Hypothalamus (tissue), 51 donors: Measurements from ENCODE around the gene FTCD.
"Not testable (repeated sequence)": the region's sequence is repeated elsewhere in the genome, so short reads cannot be mapped to it uniquely, and the experiment has no call there.

ENCODE experiments used
- DNase-seq, 51 donors: peaks; one replicate each; lab custom pipeline; 2025; lab: John Stamatoyannopoulos, UW

Gene FTCD

DNA sequence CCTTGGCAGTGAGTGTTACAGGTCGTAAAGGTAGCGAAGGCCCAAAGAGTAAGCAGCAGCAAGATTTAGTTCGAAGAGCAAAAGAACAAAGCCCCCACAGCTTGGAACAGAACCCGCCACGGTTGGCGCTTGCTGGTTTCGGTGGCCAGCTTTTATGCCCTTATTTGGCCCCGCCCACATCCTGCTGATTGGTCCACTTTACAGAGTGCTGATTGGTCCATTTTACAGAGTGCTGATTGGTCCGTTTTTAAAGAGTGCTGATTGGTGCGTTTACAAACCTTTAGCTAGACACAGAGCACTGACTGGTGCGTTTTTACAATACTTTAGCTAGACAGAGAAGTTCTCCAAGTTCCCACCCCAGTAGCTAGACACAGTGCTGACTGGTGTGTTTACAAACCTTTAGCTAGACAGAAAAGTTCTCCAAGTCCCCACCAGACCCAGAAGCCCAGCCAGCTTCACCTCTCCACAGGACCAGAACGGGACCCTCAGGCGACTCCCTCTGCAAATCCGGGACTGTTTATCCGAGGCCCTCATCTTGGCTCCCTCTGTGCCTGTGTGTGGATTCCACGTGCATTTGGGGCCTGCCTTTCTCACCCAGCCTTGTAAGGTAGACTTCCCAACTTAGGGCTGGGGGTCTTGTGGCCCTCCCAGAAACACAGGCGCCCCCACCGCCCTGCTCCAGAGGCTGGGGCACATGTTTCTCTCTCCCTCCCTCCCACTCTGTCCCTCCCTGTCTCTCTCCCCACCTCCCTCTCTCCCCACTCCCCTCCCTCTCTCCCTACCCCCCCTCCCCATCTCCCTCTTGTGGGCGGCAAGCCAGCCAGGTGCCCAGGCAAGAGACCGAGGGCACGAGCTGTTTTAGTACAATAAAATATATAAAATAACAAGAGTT, 12.6 kb downstream of the FTCD start:
- no peak for DNase-seq

GRCh38 chr21:46141767-46142581, 13.4 kb downstream of the FTCD start:
- no peak for DNase-seq

- not testable (repeated sequence) for DNase-seq
Observed at GRCh38 chr21:46140352-46141003, 14.9 kb downstream of the FTCD start.

DNA sequence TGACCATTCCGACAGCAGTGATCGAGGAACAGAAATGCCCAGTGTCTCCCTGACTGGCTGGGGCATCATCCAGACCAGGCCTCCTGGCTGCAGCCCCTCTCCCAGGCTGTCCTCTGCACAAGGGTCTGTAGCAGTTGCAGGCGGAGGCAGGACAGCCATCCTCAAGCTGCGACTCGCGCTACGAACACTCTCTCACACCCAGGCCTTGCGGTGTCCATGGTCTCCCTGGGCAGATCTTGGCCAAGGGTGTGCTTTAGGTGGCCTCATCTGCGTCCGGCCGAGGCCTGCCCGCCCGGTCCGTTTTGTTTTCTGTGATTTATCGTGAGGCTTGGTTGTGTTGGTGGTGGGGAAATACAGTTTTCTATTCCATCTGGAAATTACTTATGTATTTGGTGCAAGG, 15.7 kb downstream of the FTCD start:
- DNase-seq: no peak

GRCh38 chr21:46138383-46138970, 16.9 kb downstream of the FTCD start:
- no peak for DNase-seq

DNA sequence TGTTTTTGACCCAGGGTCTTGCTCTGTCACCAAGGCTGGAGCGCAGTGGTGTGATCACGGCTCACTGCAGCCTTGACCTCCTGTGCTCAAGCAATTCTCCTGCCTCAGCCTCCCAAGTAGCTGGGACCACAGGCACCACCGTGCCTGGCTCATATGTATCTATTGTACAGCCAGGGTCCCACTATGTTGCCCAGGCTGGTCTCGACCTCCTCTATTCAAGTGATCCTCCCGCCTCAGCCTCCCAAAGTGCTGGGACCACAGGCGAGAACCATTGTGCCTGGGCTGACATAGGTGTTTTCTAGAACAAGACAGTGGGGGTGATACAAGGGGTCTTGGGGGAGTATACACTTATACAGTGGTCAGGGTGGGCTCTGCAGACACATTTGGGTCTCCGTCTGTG, 17.5 kb downstream of the FTCD start:
- no peak for DNase-seq

GRCh38 chr21:46136739-46137349, 18.5 kb downstream of the FTCD start:
- no peak for DNase-seq

- DNase-seq: no peak
Observed at GRCh38 chr21:46135782-46136395, 19.5 kb downstream of the FTCD start.

GRCh38 chr21:46131838-46132651, 23.3 kb downstream of the FTCD start:
- no peak for DNase-seq

- no peak for DNase-seq
Observed at GRCh38 chr21:46131588-46131837, 23.9 kb downstream of the FTCD start.

GRCh38 chr21:46130831-46131587, 24.4 kb downstream of the FTCD start:
- no peak for DNase-seq

DNA sequence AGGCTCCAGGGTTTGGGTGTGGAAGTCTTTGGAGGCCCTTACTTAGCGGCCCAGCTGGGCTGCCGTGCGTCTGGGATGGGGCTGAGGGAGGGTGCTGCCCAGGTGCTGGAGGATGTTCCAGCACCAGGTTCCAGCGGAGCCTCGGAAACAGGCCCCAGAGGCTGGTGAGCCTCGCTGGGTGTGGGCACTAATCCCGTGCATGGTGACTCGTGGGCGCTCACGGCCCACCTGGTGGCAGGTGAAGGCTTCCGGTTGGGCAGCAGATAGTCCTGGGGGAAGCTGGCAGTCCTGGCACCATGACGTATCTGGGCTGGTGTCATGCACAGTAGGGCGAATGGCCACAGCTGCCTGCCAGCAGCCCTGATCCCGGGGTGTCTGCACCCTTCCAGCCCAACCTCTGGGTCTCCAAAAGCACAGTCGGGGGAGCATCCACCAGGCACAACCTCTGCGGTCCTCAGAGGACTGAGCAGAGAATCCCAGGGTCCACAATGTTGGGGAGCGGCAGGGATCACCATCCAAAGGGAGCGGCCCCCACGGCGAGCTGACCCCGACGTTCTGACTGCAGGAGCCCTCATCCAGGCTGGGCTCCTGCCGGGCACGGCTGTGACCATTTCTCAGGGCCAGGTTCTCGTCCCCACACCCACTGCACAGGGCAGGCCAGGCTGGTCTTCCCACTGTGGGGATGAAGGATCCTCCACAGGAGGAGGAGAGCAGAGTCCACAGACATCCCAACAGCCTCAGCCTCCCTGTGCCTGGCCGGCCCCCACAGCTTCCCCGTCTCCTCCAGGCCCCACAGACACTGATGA, 25.3 kb downstream of the FTCD start:
- no peak for DNase-seq

DNA sequence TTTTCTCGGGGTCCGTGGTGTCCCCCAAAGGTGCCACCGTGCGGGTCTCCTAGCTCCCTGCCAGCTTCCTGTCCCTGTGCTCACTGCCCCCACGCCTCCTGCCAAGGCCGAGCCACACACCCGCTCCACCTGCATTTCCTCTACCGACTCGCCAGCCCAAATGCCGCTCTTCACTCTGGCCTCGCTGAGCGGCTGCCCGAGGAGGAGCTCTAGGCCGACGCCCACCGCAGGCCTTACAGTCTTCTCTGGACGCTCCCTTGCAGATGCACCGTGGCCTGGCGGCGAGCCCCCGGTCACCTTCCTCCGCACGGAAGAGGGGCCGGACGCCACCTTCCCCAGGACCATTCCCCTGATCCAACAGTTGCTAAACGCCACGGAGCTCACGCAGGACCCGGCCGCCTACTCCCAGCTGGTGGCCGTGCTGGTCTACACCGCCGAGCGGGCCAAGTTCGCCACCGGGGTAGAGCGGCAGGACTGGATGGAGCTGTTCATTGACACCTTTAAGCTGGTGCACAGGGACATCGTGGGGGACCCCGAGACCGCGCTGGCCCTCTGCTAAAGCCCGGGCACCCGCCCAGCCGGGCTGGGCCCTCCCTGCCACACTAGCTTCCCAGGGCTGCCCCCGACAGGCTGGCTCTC, 26.3 kb downstream of the FTCD start:
- no peak for DNase-seq

GRCh38 chr21:46128106-46128932, 27.1 kb downstream of the FTCD start:
- no peak for DNase-seq

GRCh38 chr21:46127239-46128105, 27.9 kb downstream of the FTCD start:
- no peak for DNase-seq
